GM21825 (cell line): ENCODE results near the gene FAM107B.
"Not testable (repeated sequence)": the region's sequence is repeated elsewhere in the genome, so short reads cannot be mapped to it uniquely, and the experiment has no call there.

ENCODE experiments used
- ATAC-seq: cut with Tn5 transposase; IDR thresholded peaks from one replicate; pipeline ENCODE4 v1.9.1; 2021; ENCODE audit warnings: mild to moderate bottlenecking, moderate library complexity; ENCODE audit not compliant: unreplicated experiment

The FAM107B gene

GRCh38 chr10:14696821-14697220 lies 77.9 kb downstream of the FAM107B start:
- no peak for ATAC-seq

GRCh38 chr10:14695847-14696480 lies 78.7 kb downstream of the FAM107B start:
- ATAC-seq: no peak

- ATAC-seq: no peak
These were observed 80.8 kb downstream of the FAM107B start for GRCh38 chr10:14693891-14694290.

GRCh38 chr10:14692344-14693076 lies 82.2 kb downstream of the FAM107B start:
- ATAC-seq: no peak

- no peak for ATAC-seq
These were observed 83.3 kb downstream of the FAM107B start for GRCh38 chr10:14691359-14691758.

GRCh38 chr10:14688606-14689005 lies 86.1 kb downstream of the FAM107B start:
- no peak for ATAC-seq

- not testable (repeated sequence) for ATAC-seq
These were observed 86.5 kb downstream of the FAM107B start for GRCh38 chr10:14688189-14688588.

GRCh38 chr10:14687340-14687739 lies 87.4 kb downstream of the FAM107B start:
- no peak for ATAC-seq

- no peak for ATAC-seq
These were observed 88.3 kb downstream of the FAM107B start for GRCh38 chr10:14686356-14686755.

- ATAC-seq: no peak
These were observed 90.3 kb downstream of the FAM107B start for GRCh38 chr10:14684354-14684753.

- no peak for ATAC-seq
These were observed 91.4 kb downstream of the FAM107B start for GRCh38 chr10:14683256-14683655.

GRCh38 chr10:14681802-14682201 lies 92.9 kb downstream of the FAM107B start:
- ATAC-seq: no peak

GRCh38 chr10:14681305-14681704 lies 93.4 kb downstream of the FAM107B start:
- ATAC-seq: no peak

GRCh38 chr10:14678637-14679036 lies 96.1 kb downstream of the FAM107B start:
- no peak for ATAC-seq

- ATAC-seq: no peak
These were observed 98.0 kb downstream of the FAM107B start for GRCh38 chr10:14676732-14677131.

GRCh38 chr10:14674376-14675050 lies 100.2 kb downstream of the FAM107B start:
- no peak for ATAC-seq

- ATAC-seq: no peak
These were observed 101.4 kb downstream of the FAM107B start for GRCh38 chr10:14673189-14673861.

- no peak for ATAC-seq
These were observed 103.3 kb downstream of the FAM107B start for GRCh38 chr10:14671386-14671831.

GRCh38 chr10:14670551-14671240 lies 104.0 kb downstream of the FAM107B start:
- ATAC-seq: no peak

GRCh38 chr10:14669576-14669975 lies 105.1 kb downstream of the FAM107B start:
- no peak for ATAC-seq

- no peak for ATAC-seq
These were observed 106.9 kb downstream of the FAM107B start for GRCh38 chr10:14667781-14668180.
